ENCODE results near the gene TCTN2.

Gene TCTN2

DNA sequence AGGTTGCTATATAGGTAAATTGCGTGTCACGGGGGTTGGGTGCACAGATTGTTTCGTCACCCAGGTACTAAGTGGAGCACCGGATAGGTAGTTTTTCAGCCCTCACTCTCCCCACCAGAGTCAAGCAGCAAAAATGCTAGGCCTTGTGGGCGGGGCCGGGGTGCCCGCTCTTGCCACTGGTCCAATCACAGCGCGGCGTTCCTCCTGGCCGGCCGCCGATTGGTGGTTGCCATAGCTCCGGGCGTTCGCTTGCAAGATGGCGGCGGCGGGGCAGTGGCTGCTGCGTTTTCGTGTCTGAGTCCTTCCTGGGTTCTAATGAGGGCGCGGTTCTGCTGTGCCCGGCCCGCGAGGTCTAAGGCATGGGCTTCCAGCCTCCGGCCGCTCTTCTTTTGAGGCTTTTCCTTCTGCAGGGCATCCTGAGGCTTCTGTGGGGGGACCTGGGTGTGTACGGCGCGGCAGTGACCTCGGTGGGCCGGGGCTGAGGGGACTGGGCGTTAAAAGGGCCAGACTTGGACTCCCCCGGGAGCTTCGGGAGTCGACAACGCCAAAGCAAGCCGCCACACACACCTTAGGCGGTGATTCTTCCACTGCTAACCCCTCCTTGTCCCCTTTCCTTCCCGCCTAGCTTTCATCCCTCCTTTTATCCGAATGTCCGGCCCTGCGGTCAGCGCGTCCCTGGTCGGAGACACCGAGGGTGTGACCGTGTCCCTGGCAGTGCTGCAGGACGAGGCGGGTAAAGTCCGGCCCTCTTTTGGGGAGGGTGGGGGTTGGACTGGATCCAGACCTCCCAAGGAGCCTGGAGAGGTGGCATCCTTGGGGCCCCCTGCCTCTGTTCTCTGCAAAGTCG lies at the start of gene TCTN2:
Gene TCTN2 (plus strand): TSS at position 232 of the 847 bp plus-strand sequence. CDS start 128 bp downstream, at position 360.
- peak within 1 kb of the TSS; percentile 84 for H3K4me3 ChIP-seq
- H3K27ac ChIP-seq: peak within 1 kb of the TSS in 1 of 2 donors; percentile 56
- TF ChIP-seq, protein P1, sequence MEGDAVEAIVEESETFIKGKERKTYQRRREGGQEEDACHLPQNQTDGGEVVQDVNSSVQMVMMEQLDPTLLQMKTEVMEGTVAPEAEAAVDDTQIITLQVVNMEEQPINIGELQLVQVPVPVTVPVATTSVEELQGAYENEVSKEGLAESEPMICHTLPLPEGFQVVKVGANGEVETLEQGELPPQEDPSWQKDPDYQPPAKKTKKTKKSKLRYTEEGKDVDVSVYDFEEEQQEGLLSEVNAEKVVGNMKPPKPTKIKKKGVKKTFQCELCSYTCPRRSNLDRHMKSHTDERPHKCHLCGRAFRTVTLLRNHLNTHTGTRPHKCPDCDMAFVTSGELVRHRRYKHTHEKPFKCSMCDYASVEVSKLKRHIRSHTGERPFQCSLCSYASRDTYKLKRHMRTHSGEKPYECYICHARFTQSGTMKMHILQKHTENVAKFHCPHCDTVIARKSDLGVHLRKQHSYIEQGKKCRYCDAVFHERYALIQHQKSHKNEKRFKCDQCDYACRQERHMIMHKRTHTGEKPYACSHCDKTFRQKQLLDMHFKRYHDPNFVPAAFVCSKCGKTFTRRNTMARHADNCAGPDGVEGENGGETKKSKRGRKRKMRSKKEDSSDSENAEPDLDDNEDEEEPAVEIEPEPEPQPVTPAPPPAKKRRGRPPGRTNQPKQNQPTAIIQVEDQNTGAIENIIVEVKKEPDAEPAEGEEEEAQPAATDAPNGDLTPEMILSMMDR (IDR thresholded peaks at IDR 0.05): no peak
- peak; percentile 97 for DNase-seq (ENCODE audit: low spot score)

DNA sequence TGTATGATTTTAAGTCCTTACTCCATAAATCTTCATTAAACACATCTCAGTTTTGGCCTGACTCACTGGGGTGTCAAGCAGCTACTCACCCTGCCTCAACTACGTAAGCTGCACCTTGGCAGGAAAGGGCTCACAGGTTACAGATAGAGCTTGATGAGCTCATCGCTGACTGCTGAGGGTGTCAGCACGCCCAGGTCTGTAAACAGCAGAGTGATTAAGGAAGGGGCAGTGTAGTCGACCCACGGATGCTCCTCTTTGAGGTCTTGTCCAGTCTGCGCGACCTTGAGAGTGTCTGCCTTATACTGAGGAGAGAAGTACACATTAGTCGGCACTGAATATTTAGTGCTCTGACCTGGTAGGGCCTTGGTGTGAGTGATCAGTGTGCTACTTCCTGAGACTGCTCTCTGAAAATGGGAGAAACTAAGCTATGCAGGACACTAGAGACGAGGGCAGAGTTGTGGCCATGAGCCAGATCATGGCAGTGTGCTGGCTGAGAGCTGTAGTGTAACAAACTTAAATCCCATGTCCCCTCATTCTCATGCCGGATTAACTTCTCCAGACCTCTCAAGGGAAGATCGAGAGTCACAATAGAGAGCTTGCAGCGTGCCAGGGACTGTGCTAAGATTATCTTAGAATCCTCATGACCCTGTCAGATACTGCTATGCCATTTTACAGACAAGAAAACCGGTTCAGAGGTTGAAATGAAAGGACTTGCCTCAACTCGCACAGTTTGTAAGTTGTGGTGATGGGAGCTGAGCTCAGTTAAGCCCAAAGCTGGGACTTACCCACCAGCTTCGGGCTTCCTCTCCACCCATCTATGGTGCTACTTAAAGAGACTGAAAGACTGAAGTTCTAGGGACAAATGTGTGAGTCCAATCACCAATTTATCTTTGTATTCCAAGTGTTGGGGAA lies 49.0 kb upstream of the TCTN2 start:
- H3K4me3 ChIP-seq: no peak overlapping the region
- DNase-seq (ENCODE audit: low spot score): no peak
- no peak overlapping the region for H3K27ac ChIP-seq
- TF ChIP-seq, protein P1 (IDR thresholded peaks at IDR 0.05): no peak

- Histone ChIP-seq H3K4me3 (peak within 1 kb of the TSS; percentile 81), H3K27ac (peak within 1 kb of the TSS; percentile 43 to 85)
- TF ChIP-seq, protein P1 (IDR thresholded peaks at IDR 0.05): no peak
- DNase-seq (ENCODE audit: low spot score): peak; percentile 97
These were observed 37.4 kb upstream of the TCTN2 start, which contains the start of the genes EIF2B1 and GTF2H3 for GRCh38 chr12:123633379-123634141. TSS of gene EIF2B1 (minus strand) at chr12:123633686. CDS start at chr12:123633557, 129 bp downstream. TSS of gene GTF2H3 (plus strand) at chr12:123633829. CDS start at chr12:123633860, 31 bp downstream.

- TF ChIP-seq, protein P1 (IDR thresholded peaks at IDR 0.05): no peak
- no peak for DNase-seq (ENCODE audit: low spot score)
- Histone ChIP-seq H3K4me3 (peak overlapping the region; percentile 81), H3K27ac (peak overlapping the region; percentile 43 to 85)
These were observed 36.8 kb upstream of the TCTN2 start for GRCh38 chr12:123634142-123634561.

DNA sequence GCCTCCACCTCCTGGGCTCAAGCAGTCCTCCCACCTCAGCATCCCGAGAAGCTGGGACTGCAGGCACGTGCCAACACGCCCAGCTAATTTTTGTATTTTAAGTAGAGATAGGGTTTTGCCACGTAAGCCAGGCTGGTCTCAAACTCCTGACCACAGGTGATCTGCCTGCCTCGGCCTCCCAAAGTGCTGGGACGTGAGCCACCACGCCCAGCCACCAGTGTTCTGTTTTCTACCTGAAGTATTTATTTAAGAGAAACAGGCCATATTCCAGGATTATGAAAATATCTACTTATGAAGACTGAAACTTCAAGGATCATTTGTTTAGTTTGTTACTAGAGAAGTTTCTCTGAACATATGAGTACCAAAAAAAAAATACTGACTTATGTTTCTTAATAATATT lies 27.0 kb upstream of the TCTN2 start:
- DNase-seq (ENCODE audit: low spot score): no peak
- Histone ChIP-seq H3K4me3 (no peak overlapping the region), H3K27ac (no peak overlapping the region)
- TF ChIP-seq, protein P1 (IDR thresholded peaks at IDR 0.05): no peak

- Histone ChIP-seq H3K4me3 (no peak overlapping the region), H3K27ac (no peak overlapping the region)
- TF ChIP-seq, protein P1 (IDR thresholded peaks at IDR 0.05): no peak
- DNase-seq (ENCODE audit: low spot score): no peak
These were observed 25.5 kb upstream of the TCTN2 start for GRCh38 chr12:123645380-123645779.
